ENCODE results near the gene FLT1. TPM values are rescaled to one million over a fixed set of nuclear protein-coding genes. Genes with fewer than 3 reads are reported as not detected.

FLT1 gene
- total RNA-seq, 4 donors from 2014 or later = 12.5 to 46.2 (median 31.3) TPM

DNA sequence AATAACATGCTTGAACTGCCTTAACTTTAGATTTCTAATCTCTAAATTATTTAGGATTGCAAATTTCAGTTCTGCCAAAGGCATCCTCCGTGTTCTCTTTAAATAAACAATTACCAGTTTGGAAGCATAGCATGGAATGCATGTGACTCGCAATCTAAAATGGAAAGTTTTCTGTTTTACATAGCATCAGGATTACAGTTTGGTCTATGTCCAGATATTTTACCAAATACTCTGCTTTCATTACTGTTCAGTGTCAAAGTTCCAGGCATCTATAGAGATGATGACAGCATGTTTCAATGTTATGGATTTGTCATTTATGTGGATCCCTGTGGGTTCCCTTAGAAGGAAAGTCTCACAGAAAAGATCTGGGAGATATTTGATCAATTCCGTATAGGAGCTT lies 16.8 kb downstream of the FLT1 start:
- TF ChIP-seq POLR2AphosphoS5 (IDR thresholded peaks at IDR 0.05) (no peak), EP300 (IDR thresholded peaks at IDR 0.05) (no peak), POLR2A (IDR thresholded peaks at IDR 0.05; ENCODE audit: low read depth) (no peak)
- TF ChIP-seq, protein P1, sequence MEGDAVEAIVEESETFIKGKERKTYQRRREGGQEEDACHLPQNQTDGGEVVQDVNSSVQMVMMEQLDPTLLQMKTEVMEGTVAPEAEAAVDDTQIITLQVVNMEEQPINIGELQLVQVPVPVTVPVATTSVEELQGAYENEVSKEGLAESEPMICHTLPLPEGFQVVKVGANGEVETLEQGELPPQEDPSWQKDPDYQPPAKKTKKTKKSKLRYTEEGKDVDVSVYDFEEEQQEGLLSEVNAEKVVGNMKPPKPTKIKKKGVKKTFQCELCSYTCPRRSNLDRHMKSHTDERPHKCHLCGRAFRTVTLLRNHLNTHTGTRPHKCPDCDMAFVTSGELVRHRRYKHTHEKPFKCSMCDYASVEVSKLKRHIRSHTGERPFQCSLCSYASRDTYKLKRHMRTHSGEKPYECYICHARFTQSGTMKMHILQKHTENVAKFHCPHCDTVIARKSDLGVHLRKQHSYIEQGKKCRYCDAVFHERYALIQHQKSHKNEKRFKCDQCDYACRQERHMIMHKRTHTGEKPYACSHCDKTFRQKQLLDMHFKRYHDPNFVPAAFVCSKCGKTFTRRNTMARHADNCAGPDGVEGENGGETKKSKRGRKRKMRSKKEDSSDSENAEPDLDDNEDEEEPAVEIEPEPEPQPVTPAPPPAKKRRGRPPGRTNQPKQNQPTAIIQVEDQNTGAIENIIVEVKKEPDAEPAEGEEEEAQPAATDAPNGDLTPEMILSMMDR (IDR thresholded peaks at IDR 0.05) = no peak
- no peak for DNase-seq (ENCODE audit: extremely low spot score)
- Histone ChIP-seq H3K4me1 (peaks cover 0 to 10% (median 0%) of the 10 kb centered on the region in 4 donors), H3K27ac (replicated peaks in 1 of 4) (no peak overlapping the region), H3K36me3 (no peaks in the 10 kb centered on the region), H3K9me3 (no peaks in the 10 kb centered on the region), H3K4me3 (no peak overlapping the region), H3K27me3 (peaks cover 0 to 10% (median 0%) of the 10 kb centered on the region in 4 donors)
- intact Hi-C loops (cut with DNase I) = no loop called here
- WGBS = 39% methylated on average over 3 of the region's 3 CpGs

GRCh38 chr13:28477709-28477973 lies 17.3 kb downstream of the FLT1 start:
- intact Hi-C loops (cut with DNase I) = no loop called here
- no peak for DNase-seq (ENCODE audit: extremely low spot score)

DNA sequence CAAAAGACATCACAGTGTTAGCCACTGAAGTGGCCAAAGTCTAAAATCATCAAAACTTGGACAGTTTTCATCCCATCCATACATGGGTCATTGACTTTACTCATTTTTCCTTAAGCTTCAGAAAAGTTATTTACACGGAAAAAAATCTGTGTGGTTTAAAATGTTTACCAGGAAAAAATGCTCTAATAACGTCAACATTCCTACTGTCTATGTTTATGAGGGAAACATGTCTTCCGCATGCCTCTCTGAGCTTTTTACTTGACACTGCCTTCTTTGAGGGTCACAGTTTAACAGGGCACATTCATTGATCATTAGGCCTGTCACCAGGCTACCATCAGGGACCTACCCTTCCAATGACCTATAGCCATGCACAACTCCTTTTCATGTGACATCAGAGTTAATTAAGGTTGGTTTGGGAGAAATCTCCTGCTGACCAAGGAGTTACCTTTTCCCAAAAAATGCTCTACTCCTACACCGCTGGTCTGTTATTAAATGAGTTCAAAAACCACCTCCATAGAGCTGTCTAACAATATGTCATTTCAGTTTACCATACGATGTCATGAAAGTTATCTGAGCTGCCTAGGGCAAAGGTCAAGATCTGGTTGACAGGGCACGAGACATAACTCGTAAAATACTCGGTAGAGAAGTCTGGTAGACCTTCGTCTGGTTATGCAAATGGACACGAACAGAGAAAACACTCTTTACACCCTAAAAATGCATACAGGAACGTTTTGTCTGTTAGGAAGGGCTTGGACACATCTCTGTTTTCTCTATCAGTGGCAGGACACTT lies 17.8 kb downstream of the FLT1 start:
- H3K27me3 ChIP-seq = peaks cover 0 to 10% (median 0%) of the 10 kb centered on the region in 4 donors
- H3K36me3 ChIP-seq = no peaks in the 10 kb centered on the region
- H3K4me3 ChIP-seq = no peak overlapping the region
- WGBS = 63% methylated on average over 11 of the region's 11 CpGs
- no peaks in the 10 kb centered on the region for H3K9me3 ChIP-seq
- intact Hi-C loops (cut with DNase I) = no loop called here
- TF ChIP-seq POLR2AphosphoS5 (IDR thresholded peaks at IDR 0.05) (no peak), EP300 (IDR thresholded peaks at IDR 0.05) (no peak), POLR2A (IDR thresholded peaks at IDR 0.05; ENCODE audit: low read depth) (no peak)
- TF ChIP-seq, protein P1 (IDR thresholded peaks at IDR 0.05) = no peak
- DNase-seq (ENCODE audit: extremely low spot score) = no peak
- peaks cover 0 to 10% (median 0%) of the 10 kb centered on the region in 4 donors for H3K4me1 ChIP-seq
- no peak overlapping the region for H3K27ac ChIP-seq (replicated peaks in 1 of 4)

More at GRCh38 chr13:28477709-28477973, 17.3 kb downstream of the FLT1 start:
- Histone ChIP-seq H3K4me3 (no peak overlapping the region), H3K27me3 (peaks cover 0 to 10% (median 0%) of the 10 kb centered on the region in 4 donors), H3K4me1 (peaks cover 0 to 10% (median 0%) of the 10 kb centered on the region in 4 donors), H3K36me3 (no peaks in the 10 kb centered on the region), H3K27ac (replicated peaks in 1 of 4) (no peak overlapping the region), H3K9me3 (no peaks in the 10 kb centered on the region)
- 70% methylated on average over 3 of the region's 3 CpGs for WGBS
- TF ChIP-seq POLR2A (IDR thresholded peaks at IDR 0.05; ENCODE audit: low read depth) (no peak), POLR2AphosphoS5 (IDR thresholded peaks at IDR 0.05) (no peak), EP300 (IDR thresholded peaks at IDR 0.05) (no peak)
- TF ChIP-seq, protein P1 (IDR thresholded peaks at IDR 0.05) = no peak

DNA sequence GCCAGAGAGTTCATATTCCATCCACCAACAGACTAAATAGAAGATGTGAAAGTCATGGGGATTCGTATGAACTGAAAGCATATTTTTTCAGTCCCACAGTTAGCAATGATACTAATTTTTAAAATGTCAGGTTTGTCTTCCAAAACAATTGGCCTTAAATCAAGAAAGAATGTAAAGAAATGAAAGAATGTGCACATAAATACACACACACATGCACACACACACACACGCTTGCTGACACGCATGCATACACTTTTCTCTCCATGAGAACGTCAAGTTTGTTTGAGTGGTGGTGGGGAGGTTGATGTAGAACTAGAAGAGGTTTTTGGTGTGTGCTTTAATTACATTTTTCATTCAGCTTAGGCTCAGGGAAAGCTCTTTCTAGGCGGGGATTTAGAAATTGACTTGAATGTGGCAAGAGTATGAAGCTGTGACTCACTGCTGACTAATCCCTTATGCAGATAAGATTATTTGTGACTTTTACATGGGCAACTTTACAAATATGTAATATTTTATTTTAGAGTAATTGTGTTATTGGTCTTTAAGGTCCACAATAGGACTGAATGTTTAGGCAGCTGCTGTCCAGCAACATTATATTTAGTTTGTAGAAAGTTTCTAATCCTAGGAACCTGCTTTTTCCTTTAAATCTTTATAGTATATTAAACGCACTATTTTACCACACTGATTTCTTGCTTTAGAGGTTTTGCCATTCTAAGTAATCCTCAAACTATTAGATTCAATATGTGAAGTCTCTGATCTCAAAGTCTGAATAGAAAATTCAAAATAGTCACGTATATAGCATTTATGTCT lies 18.8 kb downstream of the FLT1 start:
- H3K4me1 ChIP-seq = peaks cover 0 to 10% (median 0%) of the 10 kb centered on the region in 4 donors
- H3K36me3 ChIP-seq = no peaks in the 10 kb centered on the region
- peak; percentile 24 for DNase-seq (ENCODE audit: extremely low spot score)
- WGBS = 62% methylated on average over 7 of the region's 7 CpGs
- no peaks in the 10 kb centered on the region for H3K9me3 ChIP-seq
- no peak overlapping the region for H3K4me3 ChIP-seq
- intact Hi-C loops (cut with DNase I) = no loop called here
- H3K27me3 ChIP-seq = peaks cover 0 to 3% (median 0%) of the 10 kb centered on the region in 4 donors
- H3K27ac ChIP-seq (replicated peaks in 1 of 4) = no peak overlapping the region
- no peak for TF ChIP-seq POLR2A (IDR thresholded peaks at IDR 0.05; ENCODE audit: low read depth)
- no peak for TF ChIP-seq POLR2AphosphoS5 (IDR thresholded peaks at IDR 0.05)
- TF ChIP-seq, protein P1 (IDR thresholded peaks at IDR 0.05) = no peak
- TF ChIP-seq EP300 (IDR thresholded peaks at IDR 0.05) = no peak

Data from esophagus muscularis mucosa (tissue), 4 donors.